C4-2B (cell line): ENCODE measurements around the gene DUOXA2.

ENCODE experiments used
- CTCF ChIP-seq: fragments of 450-650 bp; conservative IDR thresholded peaks from 2 replicates; pipeline ENCODE4 v1.5.1; 2017; ENCODE audit warnings: mild to moderate bottlenecking
- ZFX ChIP-seq: fragments of 450-650 bp; IDR thresholded peaks from 2 replicates; pipeline ENCODE4 v1.6.1; 2017

GRCh38 chr15:45143056-45143455 is 28.9 kb downstream of the DUOXA2 start:
- TF ChIP-seq CTCF (no peak), ZFX (no peak)
